DOHH2 (cell line): Measurements from ENCODE around the gene TOGARAM1.

Experiments used
- H3F3A ChIP-seq: fragments of 200-600 bp; sonication (generic), shearing (Covaris generic); 2 replicates; pipeline ENCODE4 v1.6.0; 2016; ENCODE audit warnings: antibody characterized with exemption, mild to moderate bottlenecking; ENCODE audit not compliant: control insufficient read depth, insufficient read depth
- H3K27ac ChIP-seq: fragments of 200-600 bp; sonication (generic); 2 replicates; pipeline ENCODE4 v1.5.1; 2014; ENCODE audit warnings: low read depth, mild to moderate bottlenecking, low read length, moderate library complexity
- H3K27me3 ChIP-seq: fragments of 200-600 bp; sonication (generic); 2 replicates; pipeline ENCODE4 v1.6.1; 2014; ENCODE audit warnings: mild to moderate bottlenecking, low read length, mixed read lengths; ENCODE audit not compliant: control insufficient read depth
- H3K36me3 ChIP-seq: fragments of 200-600 bp; sonication (generic); 2 replicates; pipeline ENCODE4 v1.6.1; 2014; ENCODE audit warnings: mild to moderate bottlenecking, low read length, moderate library complexity, mixed read lengths; ENCODE audit not compliant: control insufficient read depth
- H3K4me1 ChIP-seq: fragments of 200-600 bp; sonication (generic); 2 replicates; pipeline ENCODE4 v1.6.1; 2014; ENCODE audit warnings: mild to moderate bottlenecking, low read length, mixed read lengths; ENCODE audit not compliant: control insufficient read depth
- H3K4me2 ChIP-seq: fragments of 200-600 bp; sonication (generic); 2 replicates; pipeline ENCODE4 v1.6.0; 2014; ENCODE audit warnings: mild to moderate bottlenecking, low read length, moderate library complexity
- H3K4me3 ChIP-seq: fragments of 200-600 bp; sonication (generic); 2 replicates; pipeline ENCODE4 v1.5.1; 2014; ENCODE audit warnings: mild to moderate bottlenecking, low read length, mixed read lengths
- H3K79me2 ChIP-seq: fragments of 200-600 bp; sonication (generic); 2 replicates; pipeline ENCODE4 v1.6.1; 2014; ENCODE audit warnings: mild to moderate bottlenecking, low read length, mixed read lengths; ENCODE audit not compliant: control insufficient read depth
- H3K9me2 ChIP-seq: fragments of 200-600 bp; sonication (generic); replicated peaks from 2 replicates; pipeline ENCODE4 v1.6.1; 2014; ENCODE audit warnings: mild to moderate bottlenecking, low read length, mixed read lengths; ENCODE audit not compliant: control insufficient read depth
- H3K9me3 ChIP-seq: fragments of 200-600 bp; sonication (generic); 2 replicates; pipeline ENCODE4 v1.6.1; 2014; ENCODE audit warnings: antibody characterized with exemption, low read length, mixed read lengths; ENCODE audit not compliant: control insufficient read depth, insufficient read depth
- H4K20me1 ChIP-seq: fragments of 200-600 bp; sonication (generic); 2 replicates; pipeline ENCODE4 v1.6.0; 2014; ENCODE audit warnings: low read depth, mild to moderate bottlenecking, antibody characterized with exemption, low read length, moderate library complexity; ENCODE audit not compliant: control insufficient read depth, insufficient read depth
- EZH2phosphoT487 ChIP-seq: fragments of 200-600 bp; sonication (generic); IDR thresholded peaks from 2 replicates; pipeline ENCODE4 v1.6.1; 2017; ENCODE audit warnings: borderline replicate concordance, mild to moderate bottlenecking, antibody characterized with exemption, low read length, moderate library complexity, mixed read lengths
- TF ChIP-seq, protein P1 (sequence below): fragments of 200-600 bp; sonication (generic); IDR thresholded peaks from one replicate; pipeline ENCODE4 v1.5.1; 2014; ENCODE audit warnings: antibody characterized with exemption, mild to moderate bottlenecking, low read depth, low read length; ENCODE audit not compliant: poor library complexity, severe bottlenecking

TOGARAM1 gene

DNA sequence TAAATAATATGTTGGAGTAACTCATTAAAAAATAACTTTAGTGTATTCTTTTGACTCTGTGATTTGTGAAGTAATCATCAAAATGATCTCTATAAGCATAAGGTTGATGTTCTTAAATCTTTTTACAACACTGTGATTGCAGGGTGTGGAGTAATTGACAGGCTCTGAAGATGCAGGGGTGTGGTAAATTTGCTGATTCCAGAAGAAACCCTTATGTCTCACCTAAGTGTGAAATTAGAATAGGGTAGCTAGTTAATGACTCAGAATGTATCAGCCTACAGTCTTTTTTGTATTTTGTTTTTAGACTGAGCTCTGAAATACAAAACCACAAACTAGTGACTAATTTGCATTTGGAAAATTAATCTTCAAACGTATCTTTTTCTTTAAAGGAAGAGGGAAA lies 127.8 kb downstream of the TOGARAM1 start:
- peak overlapping the region; percentile 49 for H3K4me2 ChIP-seq
- peak overlapping the region; percentile 31 for H3K4me3 ChIP-seq
- peaks cover 55% of the 10 kb centered on the region for H3K4me1 ChIP-seq
- peaks cover 21% of the 10 kb centered on the region for H4K20me1 ChIP-seq
- peaks cover 70% of the 10 kb centered on the region for H3K36me3 ChIP-seq
- H3K9me2 ChIP-seq, result no peaks in the 10 kb centered on the region
- no peak overlapping the region for H3K27ac ChIP-seq
- TF ChIP-seq, protein P1, sequence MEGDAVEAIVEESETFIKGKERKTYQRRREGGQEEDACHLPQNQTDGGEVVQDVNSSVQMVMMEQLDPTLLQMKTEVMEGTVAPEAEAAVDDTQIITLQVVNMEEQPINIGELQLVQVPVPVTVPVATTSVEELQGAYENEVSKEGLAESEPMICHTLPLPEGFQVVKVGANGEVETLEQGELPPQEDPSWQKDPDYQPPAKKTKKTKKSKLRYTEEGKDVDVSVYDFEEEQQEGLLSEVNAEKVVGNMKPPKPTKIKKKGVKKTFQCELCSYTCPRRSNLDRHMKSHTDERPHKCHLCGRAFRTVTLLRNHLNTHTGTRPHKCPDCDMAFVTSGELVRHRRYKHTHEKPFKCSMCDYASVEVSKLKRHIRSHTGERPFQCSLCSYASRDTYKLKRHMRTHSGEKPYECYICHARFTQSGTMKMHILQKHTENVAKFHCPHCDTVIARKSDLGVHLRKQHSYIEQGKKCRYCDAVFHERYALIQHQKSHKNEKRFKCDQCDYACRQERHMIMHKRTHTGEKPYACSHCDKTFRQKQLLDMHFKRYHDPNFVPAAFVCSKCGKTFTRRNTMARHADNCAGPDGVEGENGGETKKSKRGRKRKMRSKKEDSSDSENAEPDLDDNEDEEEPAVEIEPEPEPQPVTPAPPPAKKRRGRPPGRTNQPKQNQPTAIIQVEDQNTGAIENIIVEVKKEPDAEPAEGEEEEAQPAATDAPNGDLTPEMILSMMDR, result no peak
- no peak for TF ChIP-seq EZH2phosphoT487
- no peaks in the 10 kb centered on the region for H3K9me3 ChIP-seq
- no peaks in the 10 kb centered on the region for H3K27me3 ChIP-seq
- H3F3A ChIP-seq, result peaks cover 4% of the 10 kb centered on the region; the same call in 1 of the 2 replicates
- peaks cover 100% of the 10 kb centered on the region for H3K79me2 ChIP-seq

DNA sequence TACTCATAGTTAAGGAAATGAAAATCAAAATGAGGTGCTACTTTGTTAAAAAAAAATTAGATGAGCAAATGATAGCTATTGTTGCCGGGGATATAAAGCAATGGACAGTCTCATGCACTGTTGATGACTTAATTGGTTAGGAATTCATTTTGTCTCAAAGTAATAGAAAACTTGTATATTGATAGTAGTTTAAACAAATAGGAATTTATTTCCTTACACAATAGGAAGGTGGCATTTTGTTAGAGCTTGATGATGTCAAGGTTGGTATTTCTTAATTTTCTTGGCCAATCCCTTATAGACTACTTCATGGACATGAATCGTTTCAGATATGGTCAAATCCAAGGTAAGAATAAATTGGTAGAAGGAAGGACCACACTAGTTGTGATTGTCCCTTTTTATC lies 129.7 kb downstream of the TOGARAM1 start:
- TF ChIP-seq, protein P1, result no peak
- no peak for TF ChIP-seq EZH2phosphoT487
- Histone ChIP-seq H3K36me3 (peaks cover 71% of the 10 kb centered on the region), H3K4me3 (no peak overlapping the region), H3K27me3 (no peaks in the 10 kb centered on the region), H3F3A (peaks cover 9% of the 10 kb centered on the region), H3K9me3 (no peaks in the 10 kb centered on the region), H4K20me1 (peaks cover 11% of the 10 kb centered on the region), H3K79me2 (peaks cover 98% of the 10 kb centered on the region), H3K9me2 (no peaks in the 10 kb centered on the region), H3K4me2 (no peak overlapping the region), H3K27ac (no peak overlapping the region), H3K4me1 (peaks cover 38% of the 10 kb centered on the region)

DNA sequence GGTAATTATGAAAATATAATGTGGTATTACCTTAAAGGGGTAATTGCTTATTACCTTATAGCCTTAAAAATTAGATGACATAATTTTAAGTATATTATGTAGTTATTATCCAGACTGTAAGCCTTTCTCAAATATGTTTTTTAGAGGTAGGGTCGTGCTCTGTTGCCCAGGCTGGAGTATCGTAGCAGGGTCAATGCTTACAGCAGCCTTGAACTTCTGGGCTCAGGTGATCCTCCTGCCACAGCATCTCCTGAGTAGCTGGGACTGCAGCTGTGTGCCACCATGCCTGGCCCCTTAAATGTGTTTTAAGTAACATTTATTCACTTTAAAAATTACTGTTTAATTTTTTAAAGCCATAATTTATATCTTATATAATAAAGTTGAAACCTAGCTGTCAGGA lies 132.3 kb downstream of the TOGARAM1 start:
- peaks cover 9% of the 10 kb centered on the region for H3F3A ChIP-seq

More for the DNA sequence above, 132.3 kb downstream of the TOGARAM1 start:
- peaks cover 87% of the 10 kb centered on the region for H3K79me2 ChIP-seq
- no peak overlapping the region for H3K4me2 ChIP-seq
- peaks cover 14% of the 10 kb centered on the region for H3K4me1 ChIP-seq
- peaks cover 74% of the 10 kb centered on the region for H3K36me3 ChIP-seq
- H3K9me3 ChIP-seq, result no peaks in the 10 kb centered on the region
- TF ChIP-seq, protein P1, result no peak
- TF ChIP-seq EZH2phosphoT487, result no peak
- H3K27ac ChIP-seq, result no peak overlapping the region
- no peaks in the 10 kb centered on the region for H3K27me3 ChIP-seq
- H4K20me1 ChIP-seq, result peaks cover 6% of the 10 kb centered on the region; the same call in 1 of the 2 replicates
- no peaks in the 10 kb centered on the region for H3K9me2 ChIP-seq
- H3K4me3 ChIP-seq, result no peak overlapping the region
